ENCODE data around the gene MINDY4.

The MINDY4 gene

GRCh38 chr7:30771174-30771879 is at the start of gene MINDY4:
Gene MINDY4 (plus strand): TSS chr7:30771417. CDS start chr7:30771494, 77 bp downstream.
- DNase-seq = peak in 1 of 2 experiments; percentile 43

- no peak for DNase-seq
Observed at GRCh38 chr7:30722187-30722586, 49.0 kb upstream of the MINDY4 start.

GRCh38 chr7:30722671-30723070 is 48.5 kb upstream of the MINDY4 start:
- DNase-seq = no peak

- no peak for DNase-seq
Observed at GRCh38 chr7:30723776-30724175, 47.4 kb upstream of the MINDY4 start.

- DNase-seq = no peak
Observed at GRCh38 chr7:30726296-30727006, 44.8 kb upstream of the MINDY4 start.

GRCh38 chr7:30727061-30727945 is 43.9 kb upstream of the MINDY4 start:
- DNase-seq = no peak

GRCh38 chr7:30728591-30729100 is 42.6 kb upstream of the MINDY4 start:
- DNase-seq = no peak

GRCh38 chr7:30729642-30730041 is 41.6 kb upstream of the MINDY4 start:
- no peak for DNase-seq

GRCh38 chr7:30730097-30730496 is 41.1 kb upstream of the MINDY4 start:
- no peak for DNase-seq

GRCh38 chr7:30730996-30731395 is 40.2 kb upstream of the MINDY4 start:
- DNase-seq = no peak

GRCh38 chr7:30731581-30731980 is 39.6 kb upstream of the MINDY4 start:
- no peak for DNase-seq

- DNase-seq = no peak
Observed at GRCh38 chr7:30732606-30733005, 38.6 kb upstream of the MINDY4 start.

- DNase-seq = no peak
Observed at GRCh38 chr7:30733216-30733615, 38.0 kb upstream of the MINDY4 start.

- DNase-seq = no peak
Observed at GRCh38 chr7:30733691-30734090, 37.5 kb upstream of the MINDY4 start.

- no peak for DNase-seq
Observed at GRCh38 chr7:30734497-30734896, 36.7 kb upstream of the MINDY4 start.

GRCh38 chr7:30735631-30736030 is 35.6 kb upstream of the MINDY4 start:
- no peak for DNase-seq

GRCh38 chr7:30736291-30736690 is 34.9 kb upstream of the MINDY4 start:
- no peak for DNase-seq

GRCh38 chr7:30738026-30738915 is 32.9 kb upstream of the MINDY4 start:
- no peak for DNase-seq

GRCh38 chr7:30739691-30740090 is 31.5 kb upstream of the MINDY4 start:
- DNase-seq = no peak

GRCh38 chr7:30740417-30741181 is 30.6 kb upstream of the MINDY4 start:
- DNase-seq = peak; percentile 15 to 22

- no peak for DNase-seq
Observed at GRCh38 chr7:30741289-30741688, 29.9 kb upstream of the MINDY4 start.
